MM.1S (cell line): ENCODE measurements around the gene RERE.

ENCODE experiments used
- DNase-seq: peaks from one replicate; pipeline ENCODE4 v3.0.0-alpha.2; 2015
- H2AFZ ChIP-seq: fragments of 300-600 bp; sonication (generic); 2 replicates; pipeline ENCODE4 v1.6.0; 2016; ENCODE audit warnings: antibody characterized with exemption, low read length
- H3F3A ChIP-seq: fragments of 300-600 bp; sonication (generic); 2 replicates; pipeline ENCODE4 v1.6.1; 2016; ENCODE audit warnings: mild to moderate bottlenecking, antibody characterized with exemption, low read length, moderate library complexity, mixed read lengths; ENCODE audit not compliant: insufficient read depth
- H3K27ac ChIP-seq: fragments of 300-600 bp; sonication (generic); 2 replicates; pipeline ENCODE4 v1.5.1; 2016; ENCODE audit warnings: mild to moderate bottlenecking, low read length
- H3K27me3 ChIP-seq: fragments of 300-600 bp; sonication (generic); replicated peaks from 2 replicates; pipeline ENCODE4 v1.6.0; 2016; ENCODE audit warnings: low read length; ENCODE audit not compliant: insufficient read depth
- H3K36me3 ChIP-seq: fragments of 300-600 bp; sonication (generic); replicated peaks from 2 replicates; pipeline ENCODE4 v1.6.1; 2016; ENCODE audit warnings: mild to moderate bottlenecking, low read length, mixed read lengths; ENCODE audit not compliant: insufficient read depth
- H3K4me1 ChIP-seq: fragments of 300-600 bp; sonication (generic); 2 replicates; pipeline ENCODE4 v1.6.1; 2016; ENCODE audit warnings: low read length, mixed read lengths
- H3K4me2 ChIP-seq: fragments of 300-600 bp; sonication (generic); 2 replicates; pipeline ENCODE4 v1.6.0; 2016; ENCODE audit warnings: low read depth, low read length
- H3K4me3 ChIP-seq: fragments of 300-600 bp; sonication (generic); 2 replicates; pipeline ENCODE4 v1.5.1; 2016; ENCODE audit warnings: low read length, mixed read lengths
- H3K79me2 ChIP-seq: fragments of 300-600 bp; sonication (generic); 2 replicates; pipeline ENCODE4 v1.6.1; 2016; ENCODE audit warnings: mixed run types, low read length, mixed read lengths
- H3K9ac ChIP-seq: fragments of 300-600 bp; sonication (generic); 2 replicates; pipeline ENCODE4 v1.6.1; 2016; ENCODE audit warnings: low read length, mixed read lengths
- H3K9me2 ChIP-seq: fragments of 300-600 bp; sonication (generic); replicated peaks from 2 replicates; pipeline ENCODE4 v1.6.1; 2016; ENCODE audit warnings: mild to moderate bottlenecking, low read length, mixed read lengths; ENCODE audit not compliant: insufficient read depth
- H3K9me3 ChIP-seq: fragments of 300-600 bp; sonication (generic); replicated peaks from 2 replicates; pipeline ENCODE4 v1.6.1; 2016; ENCODE audit warnings: mild to moderate bottlenecking, low read length, mixed read lengths; ENCODE audit not compliant: insufficient read depth
- H4K20me1 ChIP-seq: fragments of 300-600 bp; sonication (generic); 2 replicates; pipeline ENCODE4 v1.6.1; 2016; ENCODE audit warnings: mild to moderate bottlenecking, low read length, moderate library complexity, mixed read lengths; ENCODE audit not compliant: insufficient read depth
- EZH2 ChIP-seq: fragments of 300-600 bp; sonication (generic); optimal IDR thresholded peaks from 2 replicates; pipeline ENCODE3; 2017; ENCODE audit warnings: low read depth, mild to moderate bottlenecking, antibody characterized with exemption, low read length, mixed read lengths
- EZH2phosphoT487 ChIP-seq: fragments of 300-600 bp; sonication (generic); IDR thresholded peaks from 2 replicates; pipeline ENCODE4 v1.6.1; 2018; ENCODE audit warnings: antibody characterized with exemption, low read length
- TF ChIP-seq, protein P1 (sequence below): fragments of 300-600 bp; sonication (generic); IDR thresholded peaks from 2 replicates; pipeline ENCODE4 v1.5.1; 2016; ENCODE audit warnings: antibody characterized with exemption, low read length, mixed read lengths

Gene RERE

DNA sequence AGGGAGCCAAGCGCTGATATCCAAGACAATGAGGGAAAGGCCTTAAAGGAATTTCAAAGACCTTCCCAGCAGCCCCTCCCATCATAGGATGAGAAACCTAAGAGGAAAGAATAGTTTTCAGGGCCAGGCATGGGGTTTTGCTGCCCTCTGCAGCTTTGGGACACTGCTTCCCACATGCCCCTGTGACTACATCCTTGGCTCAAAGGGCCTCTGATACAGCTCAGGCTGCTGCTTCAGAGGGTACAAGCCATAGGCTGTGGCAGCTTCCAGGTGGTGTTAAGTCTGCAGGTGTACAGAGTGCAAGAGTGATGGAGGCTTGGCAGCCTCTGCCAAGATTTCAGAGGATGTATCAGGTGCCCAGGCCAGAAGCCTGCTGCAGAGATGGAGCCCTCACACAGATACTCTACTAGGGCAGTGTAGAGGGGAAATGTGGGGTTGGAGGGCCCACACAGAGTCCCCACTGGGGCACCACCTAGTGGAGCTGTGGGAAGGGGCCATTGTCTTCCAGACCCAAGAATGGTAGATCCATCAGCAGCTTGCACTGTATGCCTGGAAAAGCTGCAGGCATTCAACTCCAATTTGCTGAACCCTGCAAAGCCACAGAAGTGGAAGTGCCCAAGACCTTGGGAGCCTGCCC, 373.8 kb downstream of the RERE start:
- H3K9me2 ChIP-seq = no peaks in the 10 kb centered on the region
- no peak overlapping the region for H3K4me2 ChIP-seq
- H3K9me3 ChIP-seq = no peaks in the 10 kb centered on the region
- no peak overlapping the region for H2AFZ ChIP-seq
- H3K27me3 ChIP-seq = no peaks in the 10 kb centered on the region
- no peaks in the 10 kb centered on the region for H3K36me3 ChIP-seq
- no peaks in the 10 kb centered on the region for H3K4me1 ChIP-seq
- TF ChIP-seq, protein P1, sequence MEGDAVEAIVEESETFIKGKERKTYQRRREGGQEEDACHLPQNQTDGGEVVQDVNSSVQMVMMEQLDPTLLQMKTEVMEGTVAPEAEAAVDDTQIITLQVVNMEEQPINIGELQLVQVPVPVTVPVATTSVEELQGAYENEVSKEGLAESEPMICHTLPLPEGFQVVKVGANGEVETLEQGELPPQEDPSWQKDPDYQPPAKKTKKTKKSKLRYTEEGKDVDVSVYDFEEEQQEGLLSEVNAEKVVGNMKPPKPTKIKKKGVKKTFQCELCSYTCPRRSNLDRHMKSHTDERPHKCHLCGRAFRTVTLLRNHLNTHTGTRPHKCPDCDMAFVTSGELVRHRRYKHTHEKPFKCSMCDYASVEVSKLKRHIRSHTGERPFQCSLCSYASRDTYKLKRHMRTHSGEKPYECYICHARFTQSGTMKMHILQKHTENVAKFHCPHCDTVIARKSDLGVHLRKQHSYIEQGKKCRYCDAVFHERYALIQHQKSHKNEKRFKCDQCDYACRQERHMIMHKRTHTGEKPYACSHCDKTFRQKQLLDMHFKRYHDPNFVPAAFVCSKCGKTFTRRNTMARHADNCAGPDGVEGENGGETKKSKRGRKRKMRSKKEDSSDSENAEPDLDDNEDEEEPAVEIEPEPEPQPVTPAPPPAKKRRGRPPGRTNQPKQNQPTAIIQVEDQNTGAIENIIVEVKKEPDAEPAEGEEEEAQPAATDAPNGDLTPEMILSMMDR = 0 out of 2 replicates have a peak, but pooled peaks have one; percentile 4
- TF ChIP-seq EZH2 = no peak
- no peak for TF ChIP-seq EZH2phosphoT487
- no peak overlapping the region for H3K4me3 ChIP-seq
- H3F3A ChIP-seq = no peaks in the 10 kb centered on the region
- no peaks in the 10 kb centered on the region for H4K20me1 ChIP-seq
- no peaks in the 10 kb centered on the region for H3K79me2 ChIP-seq
- H3K27ac ChIP-seq = no peak overlapping the region
- no peak overlapping the region for H3K9ac ChIP-seq
- no peak for DNase-seq

GRCh38 chr1:8441426-8441825, 376.0 kb downstream of the RERE start:
- Histone ChIP-seq H4K20me1 (no peaks in the 10 kb centered on the region), H3K9me3 (no peaks in the 10 kb centered on the region), H3K9me2 (no peaks in the 10 kb centered on the region), H3K4me2 (no peak overlapping the region), H3K9ac (no peak overlapping the region), H3K27me3 (no peaks in the 10 kb centered on the region), H3F3A (no peaks in the 10 kb centered on the region), H3K36me3 (no peaks in the 10 kb centered on the region), H3K4me1 (no peaks in the 10 kb centered on the region), H3K4me3 (no peak overlapping the region), H3K27ac (no peak overlapping the region), H2AFZ (no peak overlapping the region), H3K79me2 (no peaks in the 10 kb centered on the region)
- no peak for TF ChIP-seq EZH2phosphoT487
- TF ChIP-seq, protein P1 = no peak
- TF ChIP-seq EZH2 = no peak
- no peak for DNase-seq

DNA sequence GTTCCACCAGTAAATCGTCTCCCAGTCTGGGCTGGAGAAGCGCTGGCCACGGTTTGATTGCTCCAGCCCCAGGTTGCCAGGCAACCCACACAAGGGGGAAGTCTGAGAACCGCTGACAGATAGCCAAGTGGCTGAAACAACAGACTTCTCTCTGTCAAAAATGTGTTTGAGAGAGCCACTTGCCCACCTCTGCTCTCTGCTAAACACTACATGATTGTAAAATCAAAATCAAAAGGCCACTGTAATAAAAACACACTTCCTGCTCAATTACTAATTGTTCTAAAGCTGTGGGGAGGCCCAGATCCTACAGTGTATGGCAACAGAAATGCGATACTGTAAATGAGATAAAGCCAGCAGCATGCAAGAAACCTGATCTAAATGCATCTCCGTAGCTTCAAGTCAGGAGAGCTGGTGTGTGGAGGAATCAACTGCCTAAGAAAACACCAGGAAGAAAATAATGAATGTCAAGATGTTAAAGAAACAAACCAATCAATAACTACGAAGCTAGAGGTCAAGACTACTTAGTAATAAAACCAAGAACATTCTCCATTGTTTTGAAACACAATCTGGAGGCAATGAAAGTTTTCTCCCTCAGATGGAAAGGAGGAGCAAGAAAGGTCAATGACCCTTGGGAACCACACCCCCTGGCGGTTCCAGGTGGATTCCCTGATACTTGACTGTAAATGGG, 378.3 kb downstream of the RERE start:
- Histone ChIP-seq H3K79me2 (no peaks in the 10 kb centered on the region), H3K27ac (no peak overlapping the region), H3K9me3 (no peaks in the 10 kb centered on the region), H3K4me2 (no peak overlapping the region), H3K36me3 (no peaks in the 10 kb centered on the region), H3K9me2 (no peaks in the 10 kb centered on the region), H3K9ac (no peak overlapping the region), H3K4me1 (no peaks in the 10 kb centered on the region), H3K4me3 (no peak overlapping the region), H4K20me1 (no peaks in the 10 kb centered on the region), H3K27me3 (no peaks in the 10 kb centered on the region), H3F3A (no peaks in the 10 kb centered on the region), H2AFZ (no peak overlapping the region)
- DNase-seq = no peak
- no peak for TF ChIP-seq EZH2
- no peak for TF ChIP-seq EZH2phosphoT487
- TF ChIP-seq, protein P1 = no peak
